NCI-H82 treated with DMSO at 0.1 percent for 48 hours (cell line): ENCODE data around the gene CTDSP2.

Experiments
- DNase-seq: peaks from one replicate; lab custom pipeline; 2025; ENCODE audit not compliant: unreplicated experiment; lab: John Stamatoyannopoulos, UW

Gene CTDSP2

GRCh38 chr12:57817261-57817989, 29.1 kb downstream of the CTDSP2 start:
- no peak for DNase-seq

GRCh38 chr12:57816855-57817151, 29.7 kb downstream of the CTDSP2 start:
- DNase-seq, result peak; percentile 20

GRCh38 chr12:57816001-57816854, 30.3 kb downstream of the CTDSP2 start:
- no peak for DNase-seq

GRCh38 chr12:57815177-57816000, 31.1 kb downstream of the CTDSP2 start:
- DNase-seq, result no peak

GRCh38 chr12:57813971-57814772, 32.4 kb downstream of the CTDSP2 start:
- no peak for DNase-seq

GRCh38 chr12:57813111-57813970, 33.2 kb downstream of the CTDSP2 start:
- DNase-seq, result no peak

GRCh38 chr12:57811028-57811755, 35.3 kb downstream of the CTDSP2 start:
- DNase-seq, result no peak

GRCh38 chr12:57810450-57810849, 36.1 kb downstream of the CTDSP2 start:
- DNase-seq, result no peak

GRCh38 chr12:57809425-57809824, 37.1 kb downstream of the CTDSP2 start:
- no peak for DNase-seq

- no peak for DNase-seq
These were observed 38.2 kb downstream of the CTDSP2 start for GRCh38 chr12:57808351-57808750.

- no peak for DNase-seq
These were observed 39.2 kb downstream of the CTDSP2 start for GRCh38 chr12:57807285-57807684.

- no peak for DNase-seq
These were observed 39.9 kb downstream of the CTDSP2 start for GRCh38 chr12:57806677-57807076.

GRCh38 chr12:57803319-57803893, 43.1 kb downstream of the CTDSP2 start:
- no peak for DNase-seq

- no peak for DNase-seq
These were observed 43.9 kb downstream of the CTDSP2 start for GRCh38 chr12:57802607-57803006.

- DNase-seq, result no peak
These were observed 45.6 kb downstream of the CTDSP2 start for GRCh38 chr12:57800965-57801364.

GRCh38 chr12:57797933-57798332, 48.6 kb downstream of the CTDSP2 start:
- no peak for DNase-seq

GRCh38 chr12:57796996-57797395, 49.5 kb downstream of the CTDSP2 start:
- DNase-seq, result no peak

- no peak for DNase-seq
These were observed 51.2 kb downstream of the CTDSP2 start for GRCh38 chr12:57795354-57795753.

GRCh38 chr12:57793920-57794319, 52.6 kb downstream of the CTDSP2 start:
- no peak for DNase-seq
